Adrenal gland (tissue), 5 donors: ENCODE data around the gene RABGGTA.

Experiments
- CTCF ChIP-seq, 6 experiments: fragments of 450-650 bp in 4 of 6; fragments of 200-600 bp in 2 of 6; sonication (generic) in 1 of 6; IDR thresholded peaks; 1 replicate in 5 of 6; 2 replicates in 1 of 6; pipeline versions ENCODE4 v1.5.1 to v1.8.0; 2016 to 2021; ENCODE audit warnings: antibody characterized with exemption in 6 of 6, mild to moderate bottlenecking in 2 of 6, moderate library complexity in 1 of 6
- POLR2A ChIP-seq, 2 donors: fragments of 450-650 bp; IDR thresholded peaks; one replicate each; pipeline ENCODE4 v1.6.1; 2017; ENCODE audit warnings: antibody characterized with exemption in 2 of 2, mild to moderate bottlenecking in 2 of 2, moderate library complexity in 1 of 2
- donor health status: DM: no; HTN: no; CAD: no.

GRCh38 chr14:24310265-24310645 lies 38.9 kb upstream of the RABGGTA start:
- TF ChIP-seq CTCF (IDR thresholded peaks at IDR 0.05) (no peak), POLR2A (IDR thresholded peaks at IDR 0.05) (no peak)
